ENCODE measurements around the gene RDH16. TPM values are rescaled to one million over a fixed set of nuclear protein-coding genes. Genes with fewer than 3 reads are reported as not detected.
A peak's percentile ranks its signal among the peaks of the same experiment; 100 is the strongest.

The RDH16 gene
- total and polyA plus RNA-seq, 2 experiments from 2014 or later = 0.52 to 0.66 TPM

DNA sequence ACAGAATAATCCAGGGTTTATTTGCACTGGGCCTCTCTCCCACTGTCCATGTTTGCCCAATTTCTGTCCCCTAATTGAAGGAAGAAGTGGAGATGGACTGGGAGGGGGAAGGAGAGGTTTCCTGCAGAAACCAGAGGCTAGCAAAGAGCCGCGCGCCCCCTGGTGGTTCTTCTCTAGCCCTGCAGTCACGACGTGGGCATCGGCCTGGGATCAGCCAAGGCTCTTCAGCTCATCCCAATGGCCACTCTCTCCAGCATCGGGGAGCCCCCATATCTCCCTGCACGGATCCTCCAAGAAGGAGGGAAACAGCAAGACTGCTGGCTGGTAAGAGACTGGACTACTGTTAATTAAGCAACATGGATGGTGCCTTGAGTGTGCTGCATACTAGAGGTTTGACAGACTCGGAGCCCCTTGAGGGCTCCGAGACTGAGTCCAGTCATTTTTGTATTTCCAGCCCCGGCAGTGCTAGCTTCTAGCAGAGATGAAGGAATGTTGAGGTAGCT lies 30.2 kb upstream of the RDH16 start:
- Histone ChIP-seq H3K27ac (ENCODE audit: low read depth) (no peak overlapping the region), H2AFZ (peak overlapping the region; percentile 4; the same call in 1 of the 2 replicates), H3K79me2 (replicated peaks; ENCODE audit: insufficient read depth) (no peaks in the 10 kb centered on the region), H3K4me2 (peak overlapping the region; percentile 51; the same call in 1 of the 2 replicates), H3K4me1 (ENCODE audit: insufficient read depth) (peaks cover 10% of the 10 kb centered on the region), H3K9me2 (ENCODE audit: insufficient read depth) (peaks cover 6% of the 10 kb centered on the region; the same call in 1 of the 2 replicates), H3K36me3 (ENCODE audit: insufficient read depth) (no peaks in the 10 kb centered on the region), H3K4me3 (no peak overlapping the region), H4K20me1 (replicated peaks; ENCODE audit: insufficient read depth) (no peaks in the 10 kb centered on the region), H3F3A (replicated peaks; ENCODE audit: low read depth) (no peaks in the 10 kb centered on the region), H3K27me3 (ENCODE audit: insufficient read depth) (no peaks in the 10 kb centered on the region)
- Mint-ChIP-seq H3K4me3 (no peak overlapping the region), H3K27ac (no peak overlapping the region), H3K27me3 (ENCODE audit: insufficient read depth, low read depth, poor library complexity) (peaks cover 10% of the 10 kb centered on the region), H3K36me3 (ENCODE audit: low read depth) (no peaks in the 10 kb centered on the region), H3K9me3 (no peaks in the 10 kb centered on the region), H3K4me1 (peaks cover 16% of the 10 kb centered on the region)
- DNase-seq (ENCODE audit: low spot score) (peak; percentile 94), ATAC-seq (peak; percentile 96)
- TF ChIP-seq, protein P1, sequence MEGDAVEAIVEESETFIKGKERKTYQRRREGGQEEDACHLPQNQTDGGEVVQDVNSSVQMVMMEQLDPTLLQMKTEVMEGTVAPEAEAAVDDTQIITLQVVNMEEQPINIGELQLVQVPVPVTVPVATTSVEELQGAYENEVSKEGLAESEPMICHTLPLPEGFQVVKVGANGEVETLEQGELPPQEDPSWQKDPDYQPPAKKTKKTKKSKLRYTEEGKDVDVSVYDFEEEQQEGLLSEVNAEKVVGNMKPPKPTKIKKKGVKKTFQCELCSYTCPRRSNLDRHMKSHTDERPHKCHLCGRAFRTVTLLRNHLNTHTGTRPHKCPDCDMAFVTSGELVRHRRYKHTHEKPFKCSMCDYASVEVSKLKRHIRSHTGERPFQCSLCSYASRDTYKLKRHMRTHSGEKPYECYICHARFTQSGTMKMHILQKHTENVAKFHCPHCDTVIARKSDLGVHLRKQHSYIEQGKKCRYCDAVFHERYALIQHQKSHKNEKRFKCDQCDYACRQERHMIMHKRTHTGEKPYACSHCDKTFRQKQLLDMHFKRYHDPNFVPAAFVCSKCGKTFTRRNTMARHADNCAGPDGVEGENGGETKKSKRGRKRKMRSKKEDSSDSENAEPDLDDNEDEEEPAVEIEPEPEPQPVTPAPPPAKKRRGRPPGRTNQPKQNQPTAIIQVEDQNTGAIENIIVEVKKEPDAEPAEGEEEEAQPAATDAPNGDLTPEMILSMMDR (conservative IDR thresholded peaks at IDR 0.05; ENCODE audit: low read depth in 2 of 2) = peak; percentile 91 to 95
- TF ChIP-seq EZH2 (IDR thresholded peaks at IDR 0.05; ENCODE audit: low read depth, unreplicated experiment) (no peak), POLR2AphosphoS5 (IDR thresholded peaks at IDR 0.05; ENCODE audit: low read depth) (no peak), EZH2phosphoT487 (IDR thresholded peaks at IDR 0.05; ENCODE audit: unreplicated experiment) (no peak), NANOG (IDR thresholded peaks at IDR 0.05; ENCODE audit: borderline replicate concordance) (no peak), CREB1 (CRISPR knock-in tag; IDR thresholded peaks at IDR 0.05; ENCODE audit: low read depth) (0 out of 2 replicates have a peak, but pooled peaks have one; percentile 34), ZNF114 (CRISPR knock-in tag; IDR thresholded peaks at IDR 0.05) (0 out of 2 replicates have a peak, but pooled peaks have one; percentile 56), ZNF331 (CRISPR knock-in tag; IDR thresholded peaks at IDR 0.05; ENCODE audit: low read depth) (no peak), JUNB (IDR thresholded peaks at IDR 0.05; ENCODE audit: unreplicated experiment) (no peak), STAT1 (IDR thresholded peaks at IDR 0.05; ENCODE audit: unreplicated experiment) (no peak)
- TF ChIP-seq, protein P2, sequence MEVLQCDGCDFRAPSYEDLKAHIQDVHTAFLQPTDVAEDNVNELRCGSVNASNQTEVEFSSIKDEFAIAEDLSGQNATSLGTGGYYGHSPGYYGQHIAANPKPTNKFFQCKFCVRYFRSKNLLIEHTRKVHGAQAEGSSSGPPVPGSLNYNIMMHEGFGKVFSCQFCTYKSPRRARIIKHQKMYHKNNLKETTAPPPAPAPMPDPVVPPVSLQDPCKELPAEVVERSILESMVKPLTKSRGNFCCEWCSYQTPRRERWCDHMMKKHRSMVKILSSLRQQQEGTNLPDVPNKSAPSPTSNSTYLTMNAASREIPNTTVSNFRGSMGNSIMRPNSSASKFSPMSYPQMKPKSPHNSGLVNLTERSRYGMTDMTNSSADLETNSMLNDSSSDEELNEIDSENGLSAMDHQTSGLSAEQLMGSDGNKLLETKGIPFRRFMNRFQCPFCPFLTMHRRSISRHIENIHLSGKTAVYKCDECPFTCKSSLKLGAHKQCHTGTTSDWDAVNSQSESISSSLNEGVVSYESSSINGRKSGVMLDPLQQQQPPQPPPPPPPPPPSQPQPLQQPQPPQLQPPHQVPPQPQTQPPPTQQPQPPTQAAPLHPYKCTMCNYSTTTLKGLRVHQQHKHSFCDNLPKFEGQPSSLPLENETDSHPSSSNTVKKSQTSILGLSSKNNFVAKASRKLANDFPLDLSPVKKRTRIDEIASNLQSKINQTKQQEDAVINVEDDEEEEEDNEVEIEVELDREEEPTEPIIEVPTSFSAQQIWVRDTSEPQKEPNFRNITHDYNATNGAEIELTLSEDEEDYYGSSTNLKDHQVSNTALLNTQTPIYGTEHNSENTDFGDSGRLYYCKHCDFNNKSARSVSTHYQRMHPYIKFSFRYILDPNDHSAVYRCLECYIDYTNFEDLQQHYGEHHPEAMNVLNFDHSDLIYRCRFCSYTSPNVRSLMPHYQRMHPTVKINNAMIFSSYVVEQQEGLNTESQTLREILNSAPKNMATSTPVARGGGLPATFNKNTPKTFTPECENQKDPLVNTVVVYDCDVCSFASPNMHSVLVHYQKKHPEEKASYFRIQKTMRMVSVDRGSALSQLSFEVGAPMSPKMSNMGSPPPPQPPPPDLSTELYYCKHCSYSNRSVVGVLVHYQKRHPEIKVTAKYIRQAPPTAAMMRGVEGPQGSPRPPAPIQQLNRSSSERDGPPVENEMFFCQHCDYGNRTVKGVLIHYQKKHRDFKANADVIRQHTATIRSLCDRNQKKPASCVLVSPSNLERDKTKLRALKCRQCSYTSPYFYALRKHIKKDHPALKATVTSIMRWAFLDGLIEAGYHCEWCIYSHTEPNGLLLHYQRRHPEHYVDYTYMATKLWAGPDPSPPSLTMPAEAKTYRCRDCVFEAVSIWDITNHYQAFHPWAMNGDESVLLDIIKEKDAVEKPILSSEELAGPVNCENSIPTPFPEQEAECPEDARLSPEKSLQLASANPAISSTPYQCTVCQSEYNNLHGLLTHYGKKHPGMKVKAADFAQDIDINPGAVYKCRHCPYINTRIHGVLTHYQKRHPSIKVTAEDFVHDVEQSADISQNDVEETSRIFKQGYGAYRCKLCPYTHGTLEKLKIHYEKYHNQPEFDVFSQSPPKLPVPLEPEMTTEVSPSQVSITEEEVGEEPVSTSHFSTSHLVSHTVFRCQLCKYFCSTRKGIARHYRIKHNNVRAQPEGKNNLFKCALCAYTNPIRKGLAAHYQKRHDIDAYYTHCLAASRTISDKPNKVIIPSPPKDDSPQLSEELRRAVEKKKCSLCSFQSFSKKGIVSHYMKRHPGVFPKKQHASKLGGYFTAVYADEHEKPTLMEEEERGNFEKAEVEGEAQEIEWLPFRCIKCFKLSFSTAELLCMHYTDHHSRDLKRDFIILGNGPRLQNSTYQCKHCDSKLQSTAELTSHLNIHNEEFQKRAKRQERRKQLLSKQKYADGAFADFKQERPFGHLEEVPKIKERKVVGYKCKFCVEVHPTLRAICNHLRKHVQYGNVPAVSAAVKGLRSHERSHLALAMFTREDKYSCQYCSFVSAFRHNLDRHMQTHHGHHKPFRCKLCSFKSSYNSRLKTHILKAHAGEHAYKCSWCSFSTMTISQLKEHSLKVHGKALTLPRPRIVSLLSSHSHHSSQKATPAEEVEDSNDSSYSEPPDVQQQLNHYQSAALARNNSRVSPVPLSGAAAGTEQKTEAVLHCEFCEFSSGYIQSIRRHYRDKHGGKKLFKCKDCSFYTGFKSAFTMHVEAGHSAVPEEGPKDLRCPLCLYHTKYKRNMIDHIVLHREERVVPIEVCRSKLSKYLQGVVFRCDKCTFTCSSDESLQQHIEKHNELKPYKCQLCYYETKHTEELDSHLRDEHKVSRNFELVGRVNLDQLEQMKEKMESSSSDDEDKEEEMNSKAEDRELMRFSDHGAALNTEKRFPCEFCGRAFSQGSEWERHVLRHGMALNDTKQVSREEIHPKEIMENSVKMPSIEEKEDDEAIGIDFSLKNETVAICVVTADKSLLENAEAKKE (CRISPR knock-in tag; IDR thresholded peaks at IDR 0.05) = peak; percentile 56; the same call in 1 of the 2 replicates
- TF ChIP-seq, protein P3, sequence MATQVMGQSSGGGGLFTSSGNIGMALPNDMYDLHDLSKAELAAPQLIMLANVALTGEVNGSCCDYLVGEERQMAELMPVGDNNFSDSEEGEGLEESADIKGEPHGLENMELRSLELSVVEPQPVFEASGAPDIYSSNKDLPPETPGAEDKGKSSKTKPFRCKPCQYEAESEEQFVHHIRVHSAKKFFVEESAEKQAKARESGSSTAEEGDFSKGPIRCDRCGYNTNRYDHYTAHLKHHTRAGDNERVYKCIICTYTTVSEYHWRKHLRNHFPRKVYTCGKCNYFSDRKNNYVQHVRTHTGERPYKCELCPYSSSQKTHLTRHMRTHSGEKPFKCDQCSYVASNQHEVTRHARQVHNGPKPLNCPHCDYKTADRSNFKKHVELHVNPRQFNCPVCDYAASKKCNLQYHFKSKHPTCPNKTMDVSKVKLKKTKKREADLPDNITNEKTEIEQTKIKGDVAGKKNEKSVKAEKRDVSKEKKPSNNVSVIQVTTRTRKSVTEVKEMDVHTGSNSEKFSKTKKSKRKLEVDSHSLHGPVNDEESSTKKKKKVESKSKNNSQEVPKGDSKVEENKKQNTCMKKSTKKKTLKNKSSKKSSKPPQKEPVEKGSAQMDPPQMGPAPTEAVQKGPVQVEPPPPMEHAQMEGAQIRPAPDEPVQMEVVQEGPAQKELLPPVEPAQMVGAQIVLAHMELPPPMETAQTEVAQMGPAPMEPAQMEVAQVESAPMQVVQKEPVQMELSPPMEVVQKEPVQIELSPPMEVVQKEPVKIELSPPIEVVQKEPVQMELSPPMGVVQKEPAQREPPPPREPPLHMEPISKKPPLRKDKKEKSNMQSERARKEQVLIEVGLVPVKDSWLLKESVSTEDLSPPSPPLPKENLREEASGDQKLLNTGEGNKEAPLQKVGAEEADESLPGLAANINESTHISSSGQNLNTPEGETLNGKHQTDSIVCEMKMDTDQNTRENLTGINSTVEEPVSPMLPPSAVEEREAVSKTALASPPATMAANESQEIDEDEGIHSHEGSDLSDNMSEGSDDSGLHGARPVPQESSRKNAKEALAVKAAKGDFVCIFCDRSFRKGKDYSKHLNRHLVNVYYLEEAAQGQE (IDR thresholded peaks at IDR 0.05; ENCODE audit: unreplicated experiment) = no peak
- TF ChIP-seq, protein P4, sequence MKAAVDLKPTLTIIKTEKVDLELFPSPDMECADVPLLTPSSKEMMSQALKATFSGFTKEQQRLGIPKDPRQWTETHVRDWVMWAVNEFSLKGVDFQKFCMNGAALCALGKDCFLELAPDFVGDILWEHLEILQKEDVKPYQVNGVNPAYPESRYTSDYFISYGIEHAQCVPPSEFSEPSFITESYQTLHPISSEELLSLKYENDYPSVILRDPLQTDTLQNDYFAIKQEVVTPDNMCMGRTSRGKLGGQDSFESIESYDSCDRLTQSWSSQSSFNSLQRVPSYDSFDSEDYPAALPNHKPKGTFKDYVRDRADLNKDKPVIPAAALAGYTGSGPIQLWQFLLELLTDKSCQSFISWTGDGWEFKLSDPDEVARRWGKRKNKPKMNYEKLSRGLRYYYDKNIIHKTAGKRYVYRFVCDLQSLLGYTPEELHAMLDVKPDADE (IDR thresholded peaks at IDR 0.05) = no peak

All from GM23338 (cell line).